HTR-8/SVneo (cell line): ENCODE results near the gene HGF.
"Not testable (repeated sequence)": the region's sequence is repeated elsewhere in the genome, so short reads cannot be mapped to it uniquely, and the experiment has no call there.

Experiments
- DNase-seq: peaks from one replicate; pipeline ENCODE4 v3.0.0; 2011; ENCODE audit warnings: low spot score, mixed read lengths; ENCODE audit not compliant: insufficient read length
- FAIRE-seq: peaks from 2 replicates; lab custom pipeline; 2011; peaks lifted over from hg19 to GRCh38; lab: Jason Lieb, UNC

HGF gene

GRCh38 chr7:81769891-81770727 lies at the start of gene HGF:
Gene HGF (minus strand): TSS chr7:81770047. CDS start chr7:81769971, 76 bp downstream.
- DNase-seq: no peak
- no peak for FAIRE-seq

DNA sequence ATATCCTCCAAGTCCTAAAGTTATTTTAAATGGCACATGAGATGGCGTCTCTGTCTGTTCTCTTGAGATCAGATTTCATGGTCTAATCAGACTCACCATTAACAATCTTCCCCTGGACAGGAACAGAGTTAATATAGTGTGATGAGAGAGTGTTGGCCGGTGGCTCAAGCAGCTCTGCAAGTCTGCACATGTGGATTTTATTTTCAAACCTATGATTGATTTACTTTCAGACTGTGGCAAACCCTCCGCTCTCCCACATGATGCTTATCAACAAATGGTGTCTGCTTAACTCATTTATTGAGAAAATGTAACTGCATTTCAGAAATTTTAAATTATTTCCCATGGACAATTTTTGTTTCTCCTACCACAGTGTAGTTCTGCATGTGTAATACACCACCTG lies 46.5 kb upstream of the HGF start:
- FAIRE-seq (no peak), DNase-seq (no peak)

- not testable (repeated sequence) for FAIRE-seq, DNase-seq
Observed at GRCh38 chr7:81812866-81813476, 43.1 kb upstream of the HGF start.

GRCh38 chr7:81811956-81812865 lies 42.4 kb upstream of the HGF start:
- DNase-seq (no peak), FAIRE-seq (no peak)

- DNase-seq (no peak), FAIRE-seq (no peak)
Observed at GRCh38 chr7:81810476-81811155, 40.8 kb upstream of the HGF start.

DNA sequence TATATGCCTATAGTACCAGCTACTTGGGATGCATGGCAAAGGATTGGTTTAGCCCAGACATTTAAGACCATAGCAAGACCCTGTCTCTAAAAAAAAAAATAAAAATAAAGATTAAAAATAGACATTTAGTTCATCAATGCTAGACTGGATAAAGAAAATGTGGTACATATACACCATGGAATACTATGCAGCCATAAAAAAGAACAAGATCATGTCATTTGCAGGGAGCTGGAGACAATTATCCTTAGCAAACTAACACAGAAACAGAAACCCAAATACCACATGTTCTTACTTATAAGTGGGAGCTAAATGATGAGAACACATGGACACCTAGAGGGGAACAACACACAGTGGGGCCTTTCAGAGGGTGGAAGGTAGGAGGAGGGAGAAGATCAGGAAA lies 38.5 kb upstream of the HGF start:
- FAIRE-seq, DNase-seq: not testable (repeated sequence)

DNA sequence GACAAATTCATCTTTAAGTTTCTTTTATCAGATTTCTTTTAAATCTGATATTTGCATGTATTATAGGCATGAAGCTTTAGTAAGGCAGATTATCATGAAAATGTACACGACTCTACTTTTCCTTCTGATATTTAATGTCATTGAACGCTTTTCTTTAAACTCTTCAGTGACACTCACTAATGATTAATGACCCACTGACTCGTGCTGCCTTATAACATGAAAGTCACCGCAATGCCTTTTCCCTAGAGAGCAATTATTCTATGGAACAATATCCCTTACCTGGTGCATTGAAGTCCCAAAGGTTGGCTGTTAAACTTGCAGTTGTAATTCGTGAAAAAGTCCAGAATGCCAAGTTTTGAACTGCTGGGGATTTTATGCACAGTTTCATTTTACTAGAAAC lies 33.4 kb upstream of the HGF start:
- DNase-seq (no peak), FAIRE-seq (no peak)

DNA sequence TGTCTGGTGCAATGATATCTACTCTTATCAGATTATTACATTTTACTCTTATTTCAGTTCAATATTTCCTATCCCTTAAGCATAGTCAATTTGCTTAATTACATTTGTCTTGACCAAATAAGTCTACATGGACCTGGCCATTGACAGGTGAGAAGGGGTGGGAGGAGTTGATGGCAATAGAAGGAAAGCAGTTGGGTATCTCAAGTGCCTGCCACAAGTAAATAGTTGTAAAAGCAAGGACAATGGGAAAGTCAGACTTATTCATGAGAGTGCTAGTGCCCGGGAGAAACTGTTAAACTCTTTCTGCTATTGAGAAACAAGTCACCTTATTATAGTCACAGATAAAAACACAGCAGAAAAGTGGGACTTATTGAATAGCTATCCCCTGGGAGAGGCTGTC lies 32.4 kb upstream of the HGF start:
- no peak for FAIRE-seq
- no peak for DNase-seq

GRCh38 chr7:81801532-81801931 lies 31.7 kb upstream of the HGF start:
- FAIRE-seq (no peak), DNase-seq (no peak)

DNA sequence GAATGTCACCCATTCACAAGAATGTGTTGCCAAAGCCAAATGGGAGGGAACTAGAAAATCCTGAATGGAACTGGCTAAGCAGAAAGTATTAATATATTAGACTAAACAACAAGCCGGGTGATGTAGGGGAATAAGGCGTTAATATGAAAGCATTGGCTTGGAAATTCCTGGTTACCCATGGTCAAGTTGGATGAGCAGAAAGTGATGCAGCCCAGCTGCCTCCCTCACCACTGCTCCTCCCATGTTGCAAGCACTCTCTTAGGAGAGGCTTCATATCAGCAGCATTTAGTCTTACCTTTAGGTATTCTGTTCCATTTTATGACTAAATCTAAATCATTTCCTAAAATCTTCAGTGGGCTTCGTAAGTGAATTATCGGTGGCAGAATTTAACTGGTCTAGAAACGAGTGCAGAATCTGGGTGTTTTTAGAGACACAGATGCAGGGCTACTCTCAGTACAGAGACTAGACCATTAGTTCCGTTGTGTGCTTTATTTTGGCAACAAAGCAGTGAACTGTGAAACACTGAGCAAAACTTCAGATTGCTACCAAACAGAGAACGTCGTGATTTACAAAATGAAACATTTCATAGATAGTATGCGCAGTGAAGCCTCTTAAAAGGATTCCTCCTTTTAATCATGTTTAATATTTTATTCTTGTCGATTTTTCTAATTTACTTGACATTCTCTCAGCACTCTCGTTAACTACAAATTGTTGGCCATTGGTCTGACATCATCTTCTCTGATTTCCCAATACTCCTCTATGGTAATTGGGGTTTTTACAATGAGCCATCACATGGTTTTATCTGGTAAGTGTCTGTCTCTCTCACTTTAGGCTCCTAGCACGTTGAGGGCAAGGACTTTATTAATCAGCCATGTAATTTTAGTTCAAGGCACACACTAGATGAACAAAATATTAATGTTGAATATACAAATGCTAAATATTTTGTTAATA lies 22.0 kb upstream of the HGF start:
- DNase-seq (no peak), FAIRE-seq (no peak)

DNA sequence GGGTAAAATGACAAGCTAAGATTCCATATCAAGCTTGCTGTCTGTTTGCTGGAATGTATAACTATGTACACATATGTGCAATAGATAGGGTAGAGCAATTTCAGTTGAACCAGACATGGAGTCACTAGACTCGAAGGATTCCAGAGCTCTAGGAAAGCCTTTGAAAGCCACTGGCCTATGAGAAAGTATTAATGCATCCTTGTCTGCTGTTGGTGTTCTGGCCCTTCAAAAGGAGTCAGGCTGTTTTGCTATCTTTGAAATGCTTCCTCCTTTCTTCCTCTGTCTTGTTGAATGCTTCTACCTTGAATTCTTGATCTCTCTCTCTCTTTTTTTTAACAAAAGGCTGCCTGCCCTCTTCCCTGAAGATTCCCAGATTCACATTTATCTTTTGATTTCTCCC lies 20.8 kb upstream of the HGF start:
- DNase-seq (no peak), FAIRE-seq (no peak)

DNA sequence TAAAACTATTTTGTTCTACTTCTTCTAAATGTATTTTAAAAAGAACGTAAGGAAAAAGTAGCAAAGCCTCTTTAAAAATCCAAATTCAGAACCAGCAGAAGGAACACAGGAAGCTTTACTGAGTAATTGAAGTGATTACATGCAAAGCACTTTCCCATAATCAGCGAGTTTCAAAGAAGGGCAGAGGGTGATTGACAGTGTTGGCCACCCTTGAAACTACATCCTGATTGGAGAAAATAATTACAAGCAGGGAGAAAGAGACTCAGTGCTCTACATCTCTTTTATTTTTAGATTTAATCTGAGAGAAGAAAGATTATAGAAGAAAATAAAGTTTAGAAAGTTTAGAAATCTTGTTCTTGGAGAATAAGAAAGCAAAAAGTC lies 20.3 kb upstream of the HGF start:
- FAIRE-seq (no peak), DNase-seq (no peak)

- DNase-seq (no peak), FAIRE-seq (no peak)
Observed at GRCh38 chr7:81789406-81790119, 19.7 kb upstream of the HGF start.

- FAIRE-seq (no peak), DNase-seq (no peak)
Observed at GRCh38 chr7:81788246-81788645, 18.4 kb upstream of the HGF start.

- no peak for DNase-seq
- FAIRE-seq: no peak
Observed at GRCh38 chr7:81783818-81784217, 14.0 kb upstream of the HGF start.

DNA sequence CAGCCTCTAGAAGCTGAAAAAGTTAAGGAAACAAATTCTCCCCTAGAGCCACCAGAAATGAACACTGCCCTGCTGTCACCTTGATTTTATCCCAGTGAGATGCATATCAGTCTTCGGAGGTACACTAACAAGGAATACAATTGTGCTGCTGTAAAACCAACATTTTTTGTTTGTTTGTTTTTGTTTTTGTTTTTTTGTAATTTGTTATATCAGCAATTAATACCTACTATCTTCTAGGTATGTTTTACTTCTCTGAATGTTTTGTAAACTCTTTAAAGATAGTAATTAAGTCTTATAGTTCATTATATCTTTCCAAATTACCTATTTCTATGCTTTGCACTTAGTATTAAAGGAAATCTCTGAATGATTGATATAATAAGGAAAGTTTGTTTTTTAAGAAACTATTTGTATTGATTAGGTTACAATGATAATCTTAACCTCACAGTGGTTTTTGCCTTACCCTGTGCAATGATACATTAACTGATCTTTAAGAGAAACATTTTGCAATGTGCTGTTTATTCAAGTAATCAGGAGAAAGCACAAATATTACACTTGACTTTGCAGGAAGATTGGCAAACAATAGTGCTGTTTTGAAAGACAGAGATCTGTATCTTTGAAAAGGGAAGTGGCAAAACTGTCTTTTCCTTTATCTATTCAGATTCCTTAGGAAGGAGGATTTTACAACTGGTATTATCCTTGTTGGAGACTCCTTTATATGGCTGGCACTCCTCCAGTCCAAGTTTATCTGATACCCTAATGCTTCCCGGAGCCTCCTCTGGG lies 11.3 kb upstream of the HGF start:
- no peak for FAIRE-seq

GRCh38 chr7:81779706-81780105 lies 9.9 kb upstream of the HGF start:
- DNase-seq (no peak), FAIRE-seq (no peak)

More for the DNA sequence above, 11.3 kb upstream of the HGF start:
- no peak for DNase-seq

DNA sequence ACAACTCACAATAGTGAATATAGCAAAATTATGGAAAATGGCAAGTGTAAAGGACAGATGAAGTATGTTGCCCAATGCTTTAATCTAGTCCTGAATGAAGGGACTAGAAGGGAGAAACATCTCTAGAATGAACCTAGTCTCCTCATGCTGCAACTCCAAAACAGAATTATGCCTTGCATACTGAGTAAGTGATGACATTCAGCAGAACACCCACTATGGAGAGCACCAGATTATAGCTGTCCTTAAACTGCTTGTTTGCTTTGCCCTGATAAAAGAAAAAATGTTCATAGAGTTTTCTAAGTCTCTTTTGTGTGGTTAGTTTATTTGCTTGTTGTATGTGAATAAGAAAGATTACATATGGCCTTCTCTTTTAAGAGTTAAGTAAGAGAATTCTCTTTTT lies 7.8 kb upstream of the HGF start:
- FAIRE-seq (no peak), DNase-seq (no peak)
